Ovary (tissue), 9 donors: ENCODE data around the gene GRHL3. TPM values are rescaled to one million over a fixed set of nuclear protein-coding genes. Genes with fewer than 3 reads are reported as not detected.

ENCODE experiments used
- DNase-seq, 5 donors: peaks; one replicate each; pipeline ENCODE4 v3.0.0-alpha.2; 2019 to 2020
- H3K27ac ChIP-seq, 2 donors: fragments of 200-600 bp; one replicate each; pipeline versions ENCODE4 v1.5.1 to v1.8.0; 2019 to 2022
- H3K27me3 ChIP-seq: fragments of 200-600 bp; one replicate; pipeline ENCODE4 v1.8.0; 2022
- H3K36me3 ChIP-seq: fragments of 200-600 bp; sonication (generic); one replicate; pipeline ENCODE4 v1.5.1; 2019
- H3K4me1 ChIP-seq: one replicate; pipeline ENCODE4 v1.8.1; 2013; ENCODE audit warnings: mild to moderate bottlenecking, moderate library complexity; ENCODE audit not compliant: insufficient read depth
- H3K4me3 ChIP-seq: fragments of 200-600 bp; sonication (generic); one replicate; pipeline ENCODE4 v1.5.1; 2017
- H3K9me3 ChIP-seq, 2 donors: fragments of 200-600 bp in 1 of 2; sonication (generic) in 1 of 2; one replicate each; pipeline versions ENCODE4 v1.5.1 to v1.8.1; 2013 to 2019; ENCODE audit warnings: mild to moderate bottlenecking in 1 of 2, moderate library complexity in 1 of 2
- EP300 ChIP-seq: sonication (generic); formaldehyde crosslinking; IDR thresholded peaks from one replicate; pipeline ENCODE4 v1.6.1; 2017; ENCODE audit warnings: antibody characterized with exemption
- POLR2A ChIP-seq: fragments of 450-650 bp; IDR thresholded peaks from one replicate; pipeline ENCODE4 v1.6.1; 2017; ENCODE audit warnings: antibody characterized with exemption, mild to moderate bottlenecking, moderate library complexity
- WGBS, 3 donors: extraction: QIAGEN DNeasy Blood & Tissue Kit in 1 of 3; methylation state at CpG; one replicate each; pipeline versions ENCODE4 v1.1.5 to v1.1.7; 2013 to 2017; 5-methylcytosine and 5-hydroxymethylcytosine counted together
- intact Hi-C, 4 donors: fragments of 100-400 bp; cut with DNase I; formaldehyde crosslinking; loops; one replicate each; pipeline versions ENCODE4 v1.11.0 to v1.15.1; 2022 to 2023
- polyA plus RNA-seq, 2 donors: library from polyadenylated mRNA; stranded (reverse); fragments of 200-250 nt in 1 of 2; fragments of 350-450 nt in 1 of 2; fragmentation: Illumina TruSeq in 1 of 2; extraction: RNeasy Lipid Tissue Mini Kit (QIAGEN cat#74804) in 1 of 2; gene quantifications; one replicate each; pipeline ENCODE4 v1.2.3, GENCODE V29; 2013 to 2014
- total RNA-seq, 7 donors: library from RNA; depleted of rRNA in 2 of 7; stranded (reverse); fragments of >200 nt in 2 of 7; fragmentation: NEBNext Ultra II Directional in 3 of 7; extraction: Animal tissue kit (Norgen Biotek cat#: 25700) in 3 of 7; gene quantifications; one replicate each; pipeline versions ENCODE4 v1.1.0 to v1.2.4, GENCODE V29; 2016 to 2023
- TF ChIP-seq, protein P1 (sequence below), 3 donors: fragments of 450-650 bp in 2 of 3; fragments of 200-600 bp in 1 of 3; IDR thresholded peaks; one replicate each; pipeline versions ENCODE4 v1.5.1 to v1.8.0; 2016 to 2022; ENCODE audit warnings: antibody characterized with exemption in 3 of 3, mild to moderate bottlenecking in 1 of 3
- donor health status: DM: no; HTN: no; CAD: no; lungs with moderate emphysema.
- donor health status: DM: no; HTN: no; CAD: no.
- donor health status: Bipolar disorder and iron deficiency.
- donor health status: DM: yes; HTN: yes; CAD: no.
- donor health status: DM: no; HTN: no; CAD: no.
- donor health status: DM: yes; HTN: yes; CAD: no.

GRHL3 gene
- total and polyA plus RNA-seq, 9 donors, result 0.15 to 1.6 (median 0.48) TPM; not detected in 6

DNA sequence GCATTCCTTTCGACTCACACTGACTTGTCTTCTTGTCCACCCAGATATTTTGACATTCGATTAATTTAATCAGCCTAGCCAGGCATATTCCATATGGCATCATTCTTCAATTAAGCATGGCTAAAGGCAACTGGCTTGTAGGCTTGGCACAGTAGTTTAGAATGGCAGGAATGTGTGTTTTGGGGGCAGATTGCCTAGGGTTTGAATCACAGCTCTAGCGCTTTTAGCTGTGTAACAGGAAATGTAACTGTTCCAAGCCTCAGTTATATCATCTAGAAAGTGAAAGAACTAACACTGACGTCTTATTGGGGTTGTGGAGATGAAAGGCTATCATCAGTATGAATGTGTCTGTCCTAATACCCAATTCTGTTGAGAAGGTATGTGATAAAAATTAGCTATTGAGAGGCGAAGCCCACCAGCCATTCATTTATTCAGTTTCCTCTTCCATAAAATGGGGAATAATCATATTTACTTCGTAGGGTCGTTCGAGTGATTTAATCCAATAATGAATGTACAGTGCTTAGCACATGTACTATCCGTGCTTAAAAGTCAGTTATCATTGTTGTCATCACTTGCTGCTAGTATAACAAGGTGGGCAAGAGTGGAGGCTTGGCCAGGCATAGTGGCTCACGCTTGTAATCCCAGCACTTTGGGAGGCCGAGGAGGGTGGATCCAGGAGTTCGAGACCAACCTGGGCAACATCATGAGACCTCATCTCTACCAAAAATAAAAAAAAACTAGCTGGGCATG, 41.6 kb upstream of the GRHL3 start:
- no peaks in the 10 kb centered on the region for H3K4me1 ChIP-seq
- H3K27ac ChIP-seq, result no peak overlapping the region
- no peaks in the 10 kb centered on the region for H3K36me3 ChIP-seq
- TF ChIP-seq, protein P1, sequence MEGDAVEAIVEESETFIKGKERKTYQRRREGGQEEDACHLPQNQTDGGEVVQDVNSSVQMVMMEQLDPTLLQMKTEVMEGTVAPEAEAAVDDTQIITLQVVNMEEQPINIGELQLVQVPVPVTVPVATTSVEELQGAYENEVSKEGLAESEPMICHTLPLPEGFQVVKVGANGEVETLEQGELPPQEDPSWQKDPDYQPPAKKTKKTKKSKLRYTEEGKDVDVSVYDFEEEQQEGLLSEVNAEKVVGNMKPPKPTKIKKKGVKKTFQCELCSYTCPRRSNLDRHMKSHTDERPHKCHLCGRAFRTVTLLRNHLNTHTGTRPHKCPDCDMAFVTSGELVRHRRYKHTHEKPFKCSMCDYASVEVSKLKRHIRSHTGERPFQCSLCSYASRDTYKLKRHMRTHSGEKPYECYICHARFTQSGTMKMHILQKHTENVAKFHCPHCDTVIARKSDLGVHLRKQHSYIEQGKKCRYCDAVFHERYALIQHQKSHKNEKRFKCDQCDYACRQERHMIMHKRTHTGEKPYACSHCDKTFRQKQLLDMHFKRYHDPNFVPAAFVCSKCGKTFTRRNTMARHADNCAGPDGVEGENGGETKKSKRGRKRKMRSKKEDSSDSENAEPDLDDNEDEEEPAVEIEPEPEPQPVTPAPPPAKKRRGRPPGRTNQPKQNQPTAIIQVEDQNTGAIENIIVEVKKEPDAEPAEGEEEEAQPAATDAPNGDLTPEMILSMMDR (IDR thresholded peaks at IDR 0.05), result no peak
- TF ChIP-seq EP300, result no peak
- no peak for TF ChIP-seq POLR2A
- no peak overlapping the region for H3K4me3 ChIP-seq
- 66 to 76% (median 68%) methylated on average over 12 of the region's 12 CpGs for WGBS, 3 donors
- intact Hi-C loops, result no loop called here
- no peaks in the 10 kb centered on the region for H3K9me3 ChIP-seq
- no peaks in the 10 kb centered on the region for H3K27me3 ChIP-seq
- no peak for DNase-seq

DNA sequence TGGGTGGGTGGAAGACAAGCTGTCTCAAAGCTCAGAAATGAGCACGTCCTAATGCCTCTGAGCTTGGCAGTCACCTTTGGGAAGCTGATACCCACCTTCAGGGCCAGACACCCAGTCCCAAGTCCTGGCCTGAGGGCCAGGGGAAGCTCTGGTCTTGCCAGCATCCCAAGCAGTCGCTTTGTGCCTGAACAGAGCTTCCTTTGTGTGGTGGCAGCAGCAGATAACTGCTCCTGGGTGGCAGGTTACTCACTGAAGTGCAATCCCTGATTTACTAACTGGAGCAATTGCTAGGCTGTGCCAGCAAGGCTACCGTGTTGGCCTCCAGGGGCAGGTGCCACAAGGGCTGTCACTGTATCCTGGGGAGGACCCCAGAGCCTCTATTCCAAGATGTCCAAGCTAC, 40.4 kb upstream of the GRHL3 start:
- Histone ChIP-seq H3K9me3 (no peaks in the 10 kb centered on the region), H3K4me3 (no peak overlapping the region), H3K27me3 (no peaks in the 10 kb centered on the region), H3K4me1 (no peaks in the 10 kb centered on the region), H3K36me3 (no peaks in the 10 kb centered on the region), H3K27ac (no peak overlapping the region)
- DNase-seq, result no peak
- 67 to 76% (median 69%) methylated on average over 3 of the region's 3 CpGs for WGBS, 3 donors
- no peak for TF ChIP-seq POLR2A
- TF ChIP-seq, protein P1 (IDR thresholded peaks at IDR 0.05), result no peak
- no peak for TF ChIP-seq EP300
- intact Hi-C loops, result no loop called here

DNA sequence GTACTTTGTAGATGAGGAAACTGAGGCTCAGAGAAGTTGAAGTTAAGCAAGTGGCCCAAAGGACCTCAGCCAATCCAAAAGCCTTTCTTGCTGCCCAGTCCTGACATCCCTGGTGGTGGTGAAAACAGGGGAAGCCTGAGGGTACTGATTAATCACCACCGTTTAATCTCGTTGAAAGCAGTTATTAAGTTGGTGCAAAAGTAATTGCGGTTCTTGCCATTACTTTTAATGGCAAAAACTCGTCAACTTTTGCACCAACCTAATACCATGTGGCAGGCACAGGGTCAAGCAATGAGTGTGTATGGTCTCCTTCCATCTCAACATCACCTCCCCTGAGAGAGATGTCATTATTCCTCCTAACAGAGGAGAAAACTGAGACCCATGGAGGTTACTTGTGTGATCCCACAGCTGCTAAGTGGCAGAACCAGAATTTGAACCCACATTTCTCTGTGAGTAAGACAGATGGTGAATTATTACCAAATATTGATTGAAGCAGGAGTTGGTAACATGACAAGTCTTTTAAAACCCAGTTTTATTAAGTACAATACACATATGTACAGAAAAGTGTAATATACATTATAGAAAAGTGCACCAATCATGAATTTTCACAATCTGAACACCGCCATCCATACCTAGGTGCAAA, 39.4 kb upstream of the GRHL3 start:
- H3K27ac ChIP-seq, result no peak overlapping the region
- no peaks in the 10 kb centered on the region for H3K4me1 ChIP-seq
- WGBS, 3 donors, result 69 to 89% (median 76%) methylated on average over 5 of the region's 5 CpGs
- no peaks in the 10 kb centered on the region for H3K27me3 ChIP-seq
- H3K36me3 ChIP-seq, result no peaks in the 10 kb centered on the region
- H3K9me3 ChIP-seq, result no peaks in the 10 kb centered on the region
- TF ChIP-seq, protein P1 (IDR thresholded peaks at IDR 0.05), result no peak
- no peak for TF ChIP-seq POLR2A
- no peak for TF ChIP-seq EP300
- DNase-seq, result no peak
- H3K4me3 ChIP-seq, result no peak overlapping the region
- intact Hi-C loops, result loop anchor here in 1 of 4 donors (5.0 kb wide), 1 partner anchor 1933 kb away; no protein-coding TSS in a partner anchor

DNA sequence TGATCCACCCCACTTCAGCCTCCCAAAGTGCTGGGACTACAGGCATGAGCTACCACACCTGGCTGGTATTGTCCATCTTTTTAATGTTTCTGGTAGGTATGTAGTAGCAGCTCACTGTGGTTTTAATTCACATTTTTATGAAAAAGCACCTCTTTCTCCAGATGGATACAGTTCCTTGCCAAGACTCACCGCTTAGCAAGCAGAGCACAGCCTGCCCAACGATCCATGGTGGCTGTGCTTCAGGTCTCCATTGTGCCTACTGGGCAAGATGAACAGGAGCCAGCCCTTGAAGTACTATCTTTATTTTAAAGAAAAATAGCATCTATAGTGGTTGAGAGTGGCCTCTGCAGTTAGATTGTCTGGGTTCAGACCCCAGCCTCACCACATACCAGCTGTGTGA, 37.6 kb upstream of the GRHL3 start:
- no peak for TF ChIP-seq EP300
- TF ChIP-seq, protein P1 (IDR thresholded peaks at IDR 0.05), result no peak
- no peak for TF ChIP-seq POLR2A
- intact Hi-C loops, result loop anchor here in 1 of 4 donors (5.0 kb wide), 1 partner anchor 1931 kb away; no protein-coding TSS in a partner anchor
- H3K27me3 ChIP-seq, result no peaks in the 10 kb centered on the region
- H3K9me3 ChIP-seq, result no peaks in the 10 kb centered on the region
- no peaks in the 10 kb centered on the region for H3K36me3 ChIP-seq
- 82 to 94% (median 85%) methylated on average over 2 of the region's 2 CpGs for whole genome bisulfite sequencing, 3 donors
- no peak overlapping the region for H3K27ac ChIP-seq
- DNase-seq, result no peak
- no peak overlapping the region for H3K4me3 ChIP-seq
- H3K4me1 ChIP-seq, result no peaks in the 10 kb centered on the region
